ENCODE data around the gene COPG1. TPM values are rescaled to one million over a fixed set of nuclear protein-coding genes. Genes with fewer than 3 reads are reported as not detected.

Gene COPG1
- total and polyA plus RNA-seq, 2 experiments from 2014 or later: 50.0 to 106 TPM

- Mint-ChIP-seq H3K27ac (no peak overlapping the region), H3K4me3 (no peak overlapping the region), H3K4me1 (no peaks in the 10 kb centered on the region), H3K27me3 (ENCODE audit: insufficient read depth, low read depth, poor library complexity) (peaks cover 5% of the 10 kb centered on the region), H3K36me3 (ENCODE audit: low read depth) (peaks cover 87% of the 10 kb centered on the region), H3K9me3 (no peaks in the 10 kb centered on the region)
- no peaks in the 10 kb centered on the region for H3K79me2 ChIP-seq (replicated peaks; ENCODE audit: insufficient read depth)
- TF ChIP-seq NANOG (IDR thresholded peaks at IDR 0.05; ENCODE audit: borderline replicate concordance): no peak
- TF ChIP-seq POLR2AphosphoS5 (IDR thresholded peaks at IDR 0.05; ENCODE audit: low read depth): no peak
- TF ChIP-seq STAT1 (IDR thresholded peaks at IDR 0.05; ENCODE audit: unreplicated experiment): no peak
- no peak for TF ChIP-seq REST (IDR thresholded peaks at IDR 0.05; ENCODE audit: unreplicated experiment)
- no peak for TF ChIP-seq ZNF462 (CRISPR knock-in tag; IDR thresholded peaks at IDR 0.05)
- TF ChIP-seq CTCF (conservative IDR thresholded peaks at IDR 0.05; ENCODE audit: low read depth in 2 of 2): no peak
- no peak for TF ChIP-seq JUNB (IDR thresholded peaks at IDR 0.05; ENCODE audit: unreplicated experiment)
- no peak for TF ChIP-seq EZH2phosphoT487 (IDR thresholded peaks at IDR 0.05; ENCODE audit: unreplicated experiment)
- no peak for TF ChIP-seq ZNF331 (CRISPR knock-in tag; IDR thresholded peaks at IDR 0.05; ENCODE audit: low read depth)
- no peak for TF ChIP-seq ZNF114 (CRISPR knock-in tag; IDR thresholded peaks at IDR 0.05)
- no peak for TF ChIP-seq ETS1 (IDR thresholded peaks at IDR 0.05)
- TF ChIP-seq EZH2 (IDR thresholded peaks at IDR 0.05; ENCODE audit: low read depth, unreplicated experiment): no peak
- TF ChIP-seq CREB1 (CRISPR knock-in tag; IDR thresholded peaks at IDR 0.05; ENCODE audit: low read depth): no peak
- H3K9me2 ChIP-seq (ENCODE audit: insufficient read depth): no peaks in the 10 kb centered on the region
- H3K4me3 ChIP-seq: no peak overlapping the region
- H3K36me3 ChIP-seq (ENCODE audit: insufficient read depth): peaks cover 45% of the 10 kb centered on the region
- H3K4me1 ChIP-seq (ENCODE audit: insufficient read depth): no peaks in the 10 kb centered on the region
- ATAC-seq (no peak), DNase-seq (ENCODE audit: low spot score) (no peak)
- no peaks in the 10 kb centered on the region for H3K27me3 ChIP-seq (ENCODE audit: insufficient read depth)
- no peak overlapping the region for H3K4me2 ChIP-seq
- no peaks in the 10 kb centered on the region; the same call in 1 of the 2 replicates for H4K20me1 ChIP-seq (replicated peaks; ENCODE audit: insufficient read depth)
- no peaks in the 10 kb centered on the region for H3F3A ChIP-seq (replicated peaks; ENCODE audit: low read depth)
- H3K27ac ChIP-seq (ENCODE audit: low read depth): no peak overlapping the region
- no peak overlapping the region for H2AFZ ChIP-seq
These were observed 13.9 kb downstream of the COPG1 start for GRCh38 chr3:129263161-129263910.
